Myocyte (in vitro differentiated cells): ENCODE measurements around the gene ZSCAN5A. TPM values are rescaled to one million over a fixed set of nuclear protein-coding genes. Genes with fewer than 3 reads are reported as not detected.
"Not testable (repeated sequence)": the region's sequence is repeated elsewhere in the genome, so short reads cannot be mapped to it uniquely, and the experiment has no call there.

ENCODE experiments used
- DNase-seq: peaks from one replicate; pipeline ENCODE4 v3.0.0-alpha.2; 2012; ENCODE audit warnings: low read depth
- total RNA-seq: library from RNA; depleted of rRNA; stranded (reverse); fragments of >200 nt; gene quantifications from 2 replicates; pipeline ENCODE4 v1.2.3, GENCODE V29; 2014

Gene ZSCAN5A
- total RNA-seq, 1 donor from 2014 or later, result 4.8 TPM

- DNase-seq, result no peak
These were observed 41.0 kb downstream of the ZSCAN5A start for GRCh38 chr19:56273563-56274117.

DNA sequence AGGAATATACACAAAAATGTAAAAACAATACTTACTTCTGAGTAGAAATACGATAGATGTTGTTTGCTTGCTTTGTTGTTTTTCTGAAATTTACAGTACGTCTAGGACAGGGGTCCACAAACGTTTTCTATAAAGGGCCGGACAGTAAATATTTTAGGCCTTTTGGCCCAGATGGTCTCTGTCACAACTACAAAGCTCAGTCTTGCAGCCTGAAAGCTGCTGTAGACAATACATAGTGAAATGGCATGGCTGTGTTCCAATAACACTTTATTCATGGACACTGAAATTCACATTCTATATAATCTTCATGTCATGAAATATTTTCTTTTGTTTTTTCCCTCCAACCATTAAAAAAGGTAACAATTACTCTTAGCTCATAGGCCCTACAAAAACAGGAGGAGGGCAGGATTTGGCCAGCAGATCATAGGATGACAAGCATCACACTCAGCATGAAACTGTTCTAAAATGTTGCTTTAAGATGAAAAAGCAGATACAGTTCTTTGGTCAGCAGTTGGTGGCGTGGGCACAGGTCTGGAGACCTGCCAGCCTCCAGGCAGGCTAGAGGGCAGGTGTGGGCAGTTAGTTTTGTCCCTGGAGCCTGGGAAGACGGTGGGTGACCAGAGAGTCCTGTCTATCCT is 42.4 kb downstream of the ZSCAN5A start, which contains the start of gene EDDM13:
Gene EDDM13 (plus strand): TSS at position 588 of the 638 bp plus-strand sequence. CDS start 87 bp downstream, outside the sequence.
- DNase-seq, result no peak

GRCh38 chr19:56271151-56271550 is 43.5 kb downstream of the ZSCAN5A start:
- no peak for DNase-seq

GRCh38 chr19:56270676-56271075 is 44.0 kb downstream of the ZSCAN5A start:
- peak; percentile 40 for DNase-seq

DNA sequence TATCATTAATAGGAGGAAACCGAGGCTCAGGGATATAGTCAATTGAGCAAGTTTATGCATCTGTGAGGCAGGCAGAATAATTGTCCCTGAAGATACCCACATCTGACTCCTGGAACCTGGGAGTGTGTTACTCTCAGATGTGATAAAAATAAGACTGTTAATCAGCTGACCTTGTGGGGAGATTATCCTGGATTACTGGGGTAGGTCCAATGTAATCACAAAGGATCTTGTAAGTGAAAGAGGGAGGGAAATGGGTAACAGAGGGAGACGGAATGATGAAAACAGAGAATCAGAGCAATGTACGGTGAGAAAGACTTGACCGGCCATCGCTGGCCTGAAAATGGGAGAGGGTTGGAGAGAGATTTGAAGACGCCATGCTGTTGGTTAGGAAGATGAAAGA is 45.3 kb downstream of the ZSCAN5A start:
- DNase-seq, result no peak

DNA sequence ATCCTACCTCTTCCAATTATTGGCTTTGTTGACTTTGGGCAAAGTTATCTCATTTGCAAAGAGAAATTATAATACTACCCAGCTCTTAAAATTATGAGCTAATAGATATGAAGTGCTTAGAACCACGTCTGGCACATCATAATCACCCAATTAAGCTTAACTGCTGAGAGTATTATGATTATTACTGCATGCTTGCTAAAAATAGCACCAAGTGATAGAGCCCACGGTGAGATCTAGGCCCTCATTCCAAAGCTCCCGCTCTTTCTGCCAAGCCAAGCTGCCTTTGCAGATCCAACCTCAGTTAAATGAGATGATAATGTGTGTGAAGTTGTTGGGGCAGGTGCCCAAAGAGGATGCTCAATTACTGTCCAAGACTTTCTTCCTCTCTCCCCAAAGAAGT is 48.6 kb downstream of the ZSCAN5A start:
- DNase-seq, result no peak

DNA sequence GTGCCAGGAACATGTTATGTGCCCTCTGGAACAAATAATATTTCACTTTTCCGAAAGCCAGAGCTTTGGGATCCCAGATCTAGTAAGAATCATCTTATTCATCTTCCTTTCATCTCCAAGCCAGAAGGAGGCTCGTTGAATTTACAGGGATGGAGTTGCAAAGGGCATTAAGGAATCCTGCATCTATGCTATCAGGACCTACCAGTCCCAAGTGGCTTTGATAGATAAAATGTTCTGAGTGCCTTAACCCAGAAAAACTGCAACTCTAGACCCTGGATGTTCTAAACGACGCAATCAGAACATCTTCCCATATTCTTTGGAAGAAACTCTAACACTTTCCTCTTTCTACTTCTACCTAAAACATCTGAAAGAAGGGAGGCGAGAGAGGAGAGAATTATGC is 51.3 kb downstream of the ZSCAN5A start:
- DNase-seq, result no peak

DNA sequence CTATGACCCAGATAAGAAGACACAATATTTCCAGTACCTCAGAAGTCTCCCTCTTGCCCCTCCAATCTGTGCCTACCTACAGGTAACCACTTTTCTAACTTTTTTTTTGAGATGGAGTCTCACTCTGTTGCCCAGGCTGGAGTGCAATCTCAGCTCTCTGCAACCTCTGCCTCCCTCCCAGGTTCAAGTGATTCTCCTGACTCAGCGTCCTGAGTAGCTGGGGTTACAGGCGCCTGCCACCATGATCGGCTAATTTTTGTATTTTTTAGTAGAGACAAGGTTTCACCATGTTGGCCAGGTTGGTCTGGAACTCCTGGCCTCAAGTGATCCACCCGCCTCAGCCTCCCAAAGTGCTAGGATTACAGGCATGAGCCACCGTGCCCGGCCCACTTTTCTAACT is 52.7 kb downstream of the ZSCAN5A start:
- not testable (repeated sequence) for DNase-seq

DNA sequence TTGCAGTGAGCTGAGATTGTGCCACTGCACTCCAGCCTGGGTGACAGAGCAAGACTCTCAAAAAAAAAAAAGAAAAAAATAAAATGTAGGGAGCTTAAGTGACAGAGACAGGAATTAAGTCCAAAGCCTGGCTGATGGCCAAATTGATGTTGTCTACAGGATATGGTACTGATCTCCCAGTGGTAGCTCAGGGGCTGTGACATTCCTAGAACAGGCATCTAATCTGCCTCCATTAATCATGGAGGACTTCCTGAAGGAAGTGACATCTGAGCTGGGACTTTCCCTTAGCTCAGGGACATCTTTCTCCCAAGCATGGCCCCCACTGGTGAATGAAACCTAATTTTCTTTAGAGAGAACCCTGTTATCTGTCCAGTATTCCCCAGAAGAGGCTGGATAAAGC is 53.5 kb downstream of the ZSCAN5A start:
- no peak for DNase-seq

DNA sequence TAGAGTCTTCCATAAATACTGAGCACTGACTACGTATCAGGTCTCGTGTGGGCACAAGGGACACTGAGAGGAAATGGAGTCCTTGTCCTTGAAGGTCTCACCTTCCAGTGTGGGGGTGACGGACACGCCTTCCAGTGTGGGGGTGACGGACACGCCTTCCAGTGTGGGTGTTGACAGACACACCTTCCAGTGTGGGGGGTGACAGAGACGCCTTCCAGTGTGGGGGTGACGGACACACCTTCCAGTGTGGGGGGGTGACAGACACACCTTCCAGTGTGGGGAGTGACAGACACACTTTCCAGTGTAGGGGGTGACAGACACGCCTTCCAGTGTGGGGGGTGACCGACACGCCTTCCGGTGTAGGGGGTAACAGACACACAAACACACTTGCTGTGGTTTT is 56.4 kb downstream of the ZSCAN5A start:
- no peak for DNase-seq

DNA sequence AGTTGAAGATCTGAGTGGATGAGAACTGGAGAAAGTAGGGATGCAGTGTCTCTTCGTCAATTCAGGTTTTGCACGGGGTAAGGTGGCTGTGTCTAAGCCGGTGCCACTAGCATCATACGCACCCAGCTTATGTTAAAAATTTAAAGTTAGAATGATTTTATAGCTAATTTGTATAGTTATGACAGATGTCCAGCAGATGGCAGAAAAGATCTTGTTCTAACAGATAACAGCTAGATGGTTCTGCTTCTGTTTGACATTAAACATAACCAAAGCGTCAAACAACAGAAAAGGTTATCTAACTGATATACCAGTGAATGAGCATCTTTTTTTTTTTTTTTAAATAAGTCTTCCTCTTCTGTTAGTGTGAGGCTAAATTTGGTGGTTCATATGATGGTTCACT is 60.9 kb downstream of the ZSCAN5A start:
- DNase-seq, result peak; percentile 62

DNA sequence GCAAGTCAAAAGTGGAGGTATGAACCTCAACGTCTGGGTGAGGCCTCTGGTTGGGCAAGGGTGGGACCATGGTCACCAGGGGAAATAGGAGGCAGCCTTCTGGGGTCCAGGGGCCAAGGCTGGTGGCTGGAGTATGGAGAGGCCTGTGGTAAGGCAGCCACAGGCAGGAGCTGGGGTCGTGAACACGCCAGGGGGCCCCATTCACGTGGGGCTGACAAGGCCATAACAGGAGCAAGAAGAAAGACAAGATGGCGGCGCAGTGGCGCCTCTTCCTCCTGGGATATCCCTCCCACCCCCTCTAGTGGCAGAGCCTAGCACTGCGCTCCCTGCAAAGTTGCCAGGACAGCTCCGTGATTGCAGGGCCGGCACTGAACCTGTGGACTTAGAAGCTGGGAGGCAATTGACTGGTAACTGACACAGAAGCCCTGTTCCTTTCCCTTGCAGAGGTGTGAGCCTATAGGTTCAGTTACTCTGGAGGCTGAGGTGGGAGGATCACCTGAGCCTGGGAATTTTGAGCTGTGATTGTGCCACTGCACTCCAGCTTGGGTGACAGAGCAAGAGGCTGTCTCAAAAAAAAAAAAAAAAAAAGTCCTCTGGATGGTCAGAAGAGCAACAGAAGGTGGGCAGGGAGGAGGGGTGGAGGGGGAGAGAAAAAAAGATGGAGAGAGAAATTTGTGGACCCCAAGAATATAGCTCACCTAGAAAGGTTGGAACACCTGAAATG is 61.8 kb downstream of the ZSCAN5A start:
- peak; percentile 39 for DNase-seq

DNA sequence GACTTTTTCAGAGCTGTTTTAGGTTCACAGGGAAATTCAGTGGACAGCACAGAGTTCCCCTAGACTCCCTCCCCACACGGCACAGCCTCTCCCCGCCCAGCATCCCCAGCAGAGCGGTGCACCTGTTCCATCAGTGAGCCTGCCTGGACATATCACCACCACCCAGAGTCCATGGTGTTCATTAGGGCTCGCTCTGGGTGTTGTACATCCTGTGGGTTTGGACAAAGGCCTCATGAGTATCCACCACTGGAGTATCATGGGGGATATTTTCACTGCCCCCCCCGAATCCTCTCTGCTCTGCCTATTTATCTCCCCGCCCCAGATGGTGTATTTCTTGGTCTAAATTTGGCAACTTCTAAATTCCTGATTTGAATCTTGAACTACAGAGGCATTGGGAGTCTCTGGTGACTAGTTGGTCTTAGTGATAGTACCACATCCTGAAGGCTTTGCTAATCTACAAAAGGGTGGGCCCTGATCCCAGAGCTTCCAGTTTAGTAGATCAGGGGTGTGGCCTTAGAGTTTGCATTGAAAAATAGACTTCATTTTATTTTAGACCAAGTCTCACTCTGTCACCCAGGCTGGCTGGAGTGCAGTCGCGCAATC is 65.8 kb downstream of the ZSCAN5A start:
- DNase-seq, result not testable (repeated sequence)

- not testable (repeated sequence) for DNase-seq
These were observed 68.9 kb downstream of the ZSCAN5A start for GRCh38 chr19:56245764-56246163.

- DNase-seq, result peak; percentile 31
These were observed 69.4 kb downstream of the ZSCAN5A start for GRCh38 chr19:56245121-56245740.

GRCh38 chr19:56223481-56223880 is 91.2 kb downstream of the ZSCAN5A start:
- no peak for DNase-seq

- no peak for DNase-seq
These were observed 91.7 kb downstream of the ZSCAN5A start for GRCh38 chr19:56222901-56223300.

- no peak for DNase-seq
These were observed 92.8 kb downstream of the ZSCAN5A start for GRCh38 chr19:56221851-56222250.

GRCh38 chr19:56221442-56221841 is 93.2 kb downstream of the ZSCAN5A start:
- not testable (repeated sequence) for DNase-seq

GRCh38 chr19:56218961-56219360 is 95.7 kb downstream of the ZSCAN5A start:
- no peak for DNase-seq
